ACC112 (cell line): ENCODE measurements around the gene ZNF662.
A peak's percentile ranks its signal among the peaks of the same experiment; 100 is the strongest.

ENCODE experiments used
- H2AFZ ChIP-seq: fragments of 200-600 bp; sonication (generic); one replicate; pipeline ENCODE4 v1.6.0; 2017; ENCODE audit warnings: antibody characterized with exemption, low read length; ENCODE audit not compliant: unreplicated experiment
- H3K27ac ChIP-seq: fragments of 200-600 bp; sonication (generic); 2 replicates; pipeline ENCODE4 v1.5.1; 2014; ENCODE audit warnings: low read depth, mild to moderate bottlenecking, antibody characterized with exemption, low read length, moderate library complexity
- H3K27me3 ChIP-seq: fragments of 200-600 bp; sonication (generic); 2 replicates; pipeline ENCODE4 v1.6.1; 2014; ENCODE audit warnings: mild to moderate bottlenecking, antibody characterized with exemption, low read length, moderate library complexity, mixed read lengths; ENCODE audit not compliant: insufficient read depth
- H3K36me3 ChIP-seq: fragments of 200-600 bp; sonication (generic); 2 replicates; pipeline ENCODE4 v1.6.1; 2016; ENCODE audit warnings: mild to moderate bottlenecking, antibody characterized with exemption, low read length, moderate library complexity, mixed read lengths; ENCODE audit not compliant: insufficient read depth
- H3K4me1 ChIP-seq: fragments of 200-600 bp; sonication (generic); one replicate; pipeline ENCODE4 v1.6.1; 2016; ENCODE audit warnings: low read length, mixed read lengths; ENCODE audit not compliant: insufficient read depth, unreplicated experiment, control insufficient read depth
- H3K4me3 ChIP-seq: fragments of 200-600 bp; sonication (generic); 2 replicates; pipeline ENCODE4 v1.5.1; 2014; ENCODE audit warnings: mild to moderate bottlenecking, low read depth, low read length
- H3K79me2 ChIP-seq: fragments of 200-600 bp; sonication (generic); one replicate; pipeline ENCODE4 v1.6.0; 2016; ENCODE audit warnings: low read length; ENCODE audit not compliant: control insufficient read depth, unreplicated experiment, insufficient read depth

Gene ZNF662

DNA sequence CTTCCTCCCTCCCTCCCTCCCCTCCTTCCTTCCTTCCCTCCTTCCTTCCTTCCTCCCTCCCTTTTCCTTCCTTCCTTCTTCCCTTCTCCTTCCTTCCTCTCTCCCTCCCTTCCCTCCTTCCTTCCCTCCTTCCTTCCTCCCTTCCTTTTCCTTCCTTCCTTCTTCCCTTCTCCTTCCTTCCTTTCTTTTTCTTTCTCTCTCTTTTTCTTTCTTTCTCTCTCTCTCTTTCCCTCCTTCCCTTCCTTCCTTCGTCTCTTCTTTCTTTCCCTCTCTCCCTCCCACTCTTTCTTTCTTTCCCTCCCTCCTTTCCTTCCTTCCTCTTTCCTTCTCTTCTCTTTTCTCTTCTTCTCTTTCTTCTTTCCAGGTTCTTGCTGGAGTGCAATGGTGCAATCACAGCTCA, 1.9 kb upstream of the ZNF662 start:
- peaks cover 15% of the 10 kb centered on the region; the same call in 1 of the 2 replicates for H3K27me3 ChIP-seq
- no peak overlapping the region for H3K4me3 ChIP-seq
- peaks cover 8% of the 10 kb centered on the region; the same call in 1 of the 2 replicates for H3K36me3 ChIP-seq
- H3K79me2 ChIP-seq, result no peaks in the 10 kb centered on the region
- H2AFZ ChIP-seq, result no peak overlapping the region
- no peaks in the 10 kb centered on the region for H3K4me1 ChIP-seq
- H3K27ac ChIP-seq, result no peak overlapping the region

DNA sequence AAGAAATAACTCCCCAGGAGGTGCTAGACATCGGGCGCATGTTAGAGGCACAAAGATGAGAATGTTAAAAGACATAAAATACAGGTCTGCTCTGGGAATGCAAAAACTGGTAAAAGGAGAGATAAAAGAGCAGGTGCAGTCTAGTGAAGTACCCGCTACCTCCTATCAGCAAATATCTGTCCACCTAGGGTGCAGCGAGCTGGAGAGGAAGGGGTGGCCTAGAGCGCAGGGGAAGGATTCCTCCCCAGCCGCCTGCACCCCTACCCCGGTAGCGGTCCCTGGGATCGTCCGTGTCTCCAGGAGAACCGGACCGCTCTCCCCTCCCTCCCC, 237 bp upstream of the ZNF662 start:
- H3K27me3 ChIP-seq, result peaks cover 15% of the 10 kb centered on the region; the same call in 1 of the 2 replicates
- peaks cover 15% of the 10 kb centered on the region for H3K36me3 ChIP-seq
- H3K79me2 ChIP-seq, result no peaks in the 10 kb centered on the region
- H3K4me1 ChIP-seq, result no peaks in the 10 kb centered on the region
- H3K27ac ChIP-seq, result no peak overlapping the region
- peak overlapping the region; percentile 91 for H2AFZ ChIP-seq
- peak overlapping the region; percentile 89 for H3K4me3 ChIP-seq

DNA sequence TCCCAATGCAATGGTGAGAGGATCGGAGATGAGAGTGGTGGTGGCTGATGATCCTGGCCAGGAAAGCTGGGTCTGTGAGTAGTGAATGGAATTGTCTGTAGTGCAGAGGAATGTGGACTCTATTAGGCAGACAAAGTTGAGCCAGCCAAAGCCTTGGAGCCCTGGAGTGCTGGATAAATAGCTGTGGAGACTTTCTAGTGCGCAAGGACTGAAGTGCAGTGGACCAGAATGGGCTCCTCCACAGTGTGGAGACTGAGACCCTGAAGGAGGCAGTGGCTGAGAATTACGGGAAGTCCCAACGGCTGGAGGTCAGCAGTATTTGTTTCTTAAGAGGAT, 874 bp downstream of the ZNF662 start:
- no peak overlapping the region for H3K27ac ChIP-seq
- H3K79me2 ChIP-seq, result no peaks in the 10 kb centered on the region
- peak overlapping the region; percentile 91 for H2AFZ ChIP-seq
- H3K27me3 ChIP-seq, result peaks cover 15% of the 10 kb centered on the region; the same call in 1 of the 2 replicates
- no peaks in the 10 kb centered on the region for H3K4me1 ChIP-seq
- H3K36me3 ChIP-seq, result peaks cover 26% of the 10 kb centered on the region
- peak overlapping the region; percentile 89 for H3K4me3 ChIP-seq

DNA sequence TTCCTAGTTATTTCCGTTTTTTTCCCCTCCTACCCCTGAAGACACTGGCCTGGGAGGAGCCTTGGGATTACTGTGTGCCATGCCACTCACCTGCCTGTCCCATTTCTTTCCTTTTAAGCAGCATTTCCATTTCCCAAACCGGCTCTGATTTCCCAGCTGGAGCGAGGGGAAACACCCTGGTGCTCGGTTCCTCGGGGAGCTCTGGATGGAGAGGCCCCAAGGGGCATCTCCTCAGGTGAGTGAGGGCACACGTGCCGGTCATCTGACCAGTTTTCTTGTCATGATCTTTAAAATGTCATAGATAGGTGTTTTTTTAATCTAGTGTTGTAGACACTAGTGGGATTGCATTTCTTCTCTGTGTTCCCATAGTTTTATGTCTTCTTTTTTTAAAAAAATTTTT, 2.7 kb downstream of the ZNF662 start:
- peaks cover 8% of the 10 kb centered on the region; the same call in 1 of the 2 replicates for H3K27me3 ChIP-seq
- no peak overlapping the region for H2AFZ ChIP-seq
- H3K79me2 ChIP-seq, result no peaks in the 10 kb centered on the region
- H3K27ac ChIP-seq, result no peak overlapping the region
- H3K4me3 ChIP-seq, result no peak overlapping the region
- no peaks in the 10 kb centered on the region for H3K4me1 ChIP-seq
- peaks cover 37% of the 10 kb centered on the region for H3K36me3 ChIP-seq

DNA sequence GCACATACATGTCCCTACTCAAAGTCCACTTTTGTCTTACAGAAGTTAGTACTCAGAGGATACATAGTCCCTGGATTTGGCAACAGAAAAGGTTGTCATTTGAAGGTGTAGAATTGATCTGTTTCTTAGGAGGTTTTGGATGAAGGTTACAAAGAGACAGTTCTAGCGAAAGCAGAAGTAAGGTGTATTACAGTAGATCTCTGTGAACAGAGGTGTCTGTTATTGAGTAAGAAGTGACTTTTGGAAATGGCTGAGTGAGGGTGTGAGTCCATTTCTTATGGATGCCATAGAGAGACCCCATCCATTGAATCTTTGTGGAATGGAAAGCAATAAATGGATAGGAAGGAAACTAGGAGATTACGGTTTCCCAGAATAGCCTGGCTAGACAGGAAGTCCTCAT, 5.6 kb downstream of the ZNF662 start:
- H3K4me1 ChIP-seq, result no peaks in the 10 kb centered on the region
- no peak overlapping the region for H3K4me3 ChIP-seq

DNA sequence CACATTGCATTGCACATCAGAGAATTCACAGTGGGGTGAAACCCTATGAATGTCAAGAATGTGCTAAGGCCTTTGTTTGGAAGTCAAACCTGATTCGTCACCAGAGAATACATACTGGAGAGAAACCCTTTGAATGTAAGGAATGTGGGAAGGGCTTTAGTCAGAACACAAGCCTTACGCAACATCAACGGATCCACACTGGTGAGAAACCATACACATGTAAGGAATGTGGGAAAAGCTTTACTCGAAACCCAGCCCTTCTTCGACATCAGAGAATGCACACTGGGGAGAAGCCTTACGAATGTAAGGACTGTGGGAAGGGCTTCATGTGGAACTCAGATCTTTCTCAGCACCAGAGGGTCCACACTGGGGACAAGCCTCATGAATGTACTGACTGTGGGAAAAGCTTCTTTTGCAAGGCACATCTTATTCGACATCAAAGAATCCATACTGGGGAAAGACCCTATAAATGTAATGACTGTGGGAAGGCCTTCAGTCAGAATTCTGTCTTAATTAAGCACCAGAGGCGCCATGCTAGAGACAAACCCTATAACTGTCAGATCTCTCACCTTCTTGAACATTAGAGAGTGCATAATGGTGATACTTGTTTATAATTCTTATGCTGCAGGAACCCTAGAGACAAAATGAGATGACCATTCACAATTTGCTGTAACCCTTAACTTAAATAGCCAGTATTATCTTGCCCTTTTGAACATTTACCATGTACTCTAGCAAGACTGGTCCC, 9.0 kb downstream of the ZNF662 start:
- no peak overlapping the region for H2AFZ ChIP-seq
- H3K27ac ChIP-seq, result no peak overlapping the region
- H3K27me3 ChIP-seq, result no peaks in the 10 kb centered on the region
- no peaks in the 10 kb centered on the region for H3K4me1 ChIP-seq
- H3K79me2 ChIP-seq, result no peaks in the 10 kb centered on the region
- no peak overlapping the region for H3K4me3 ChIP-seq
- H3K36me3 ChIP-seq, result peaks cover 51% of the 10 kb centered on the region

More for the DNA sequence above, 5.6 kb downstream of the ZNF662 start:
- Histone ChIP-seq H3K79me2 (no peaks in the 10 kb centered on the region), H3K27me3 (no peaks in the 10 kb centered on the region), H3K27ac (no peak overlapping the region), H3K36me3 (peaks cover 59% of the 10 kb centered on the region), H2AFZ (no peak overlapping the region)

DNA sequence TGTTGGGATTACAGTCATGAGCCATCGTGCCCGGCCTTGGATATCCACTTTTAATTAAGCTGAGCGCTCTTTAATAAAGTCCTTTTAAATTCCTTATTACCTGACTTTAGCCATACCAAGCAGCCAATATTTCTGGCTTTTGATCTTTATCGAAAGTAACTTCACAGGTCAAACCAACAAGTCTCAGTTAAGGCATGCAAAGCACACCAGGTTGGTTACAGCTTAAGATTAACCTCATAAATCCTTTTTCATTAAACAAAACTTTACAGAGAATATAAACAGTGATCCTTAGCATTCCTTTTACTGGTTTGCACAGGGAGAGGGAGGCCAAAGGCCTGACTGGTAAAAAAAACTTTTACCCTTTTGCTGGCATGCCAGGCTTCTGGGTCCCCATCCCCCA, 17.7 kb downstream of the ZNF662 start:
- Histone ChIP-seq H3K27me3 (peaks cover 16% of the 10 kb centered on the region), H3K4me3 (no peak overlapping the region), H3K4me1 (no peaks in the 10 kb centered on the region), H2AFZ (no peak overlapping the region), H3K36me3 (no peaks in the 10 kb centered on the region), H3K79me2 (no peaks in the 10 kb centered on the region), H3K27ac (no peak overlapping the region)

DNA sequence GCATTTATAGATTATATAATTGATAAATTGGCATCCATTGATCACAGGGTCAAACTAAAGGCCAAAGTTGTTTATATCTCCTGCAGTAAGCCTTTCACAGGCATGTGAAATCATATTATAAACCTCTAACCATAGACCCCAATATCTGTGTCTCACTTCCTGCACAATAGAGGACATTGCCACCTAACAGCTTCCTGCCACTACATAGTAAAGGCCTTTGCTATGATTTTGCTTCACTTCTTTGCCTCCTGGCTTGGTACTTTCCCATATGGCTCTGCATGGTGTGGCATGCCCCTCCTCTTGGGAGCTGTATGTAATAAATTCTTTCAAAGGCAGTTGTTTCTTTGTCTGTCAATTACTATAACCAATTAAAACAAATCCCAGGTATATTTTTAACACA, 20.4 kb downstream of the ZNF662 start:
- Histone ChIP-seq H2AFZ (no peak overlapping the region), H3K36me3 (no peaks in the 10 kb centered on the region), H3K27ac (no peak overlapping the region), H3K4me1 (no peaks in the 10 kb centered on the region), H3K27me3 (peaks cover 20% of the 10 kb centered on the region), H3K79me2 (no peaks in the 10 kb centered on the region), H3K4me3 (no peak overlapping the region)

DNA sequence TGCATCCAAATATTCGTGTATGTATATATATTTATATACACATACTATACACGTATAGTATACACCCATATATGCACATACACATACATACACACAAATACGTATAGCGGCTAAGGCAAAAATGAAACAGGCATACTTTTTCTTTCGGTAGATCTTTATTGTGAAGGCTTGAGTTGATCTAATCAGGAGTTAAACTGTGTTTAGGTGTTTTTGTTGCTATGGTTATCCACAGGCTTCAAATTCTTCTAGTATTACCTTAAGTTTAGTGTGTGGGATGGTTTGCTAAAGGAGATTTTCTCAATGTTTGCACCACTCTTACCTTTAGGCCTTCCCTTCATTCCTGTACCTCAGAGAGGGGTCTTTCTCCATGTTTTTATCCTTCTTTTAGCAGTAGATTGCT, 28.2 kb downstream of the ZNF662 start:
- Histone ChIP-seq H3K4me3 (no peak overlapping the region), H3K79me2 (no peaks in the 10 kb centered on the region), H3K36me3 (no peaks in the 10 kb centered on the region), H3K27ac (no peak overlapping the region), H3K27me3 (peaks cover 8% of the 10 kb centered on the region; the same call in 1 of the 2 replicates), H3K4me1 (no peaks in the 10 kb centered on the region), H2AFZ (no peak overlapping the region)

DNA sequence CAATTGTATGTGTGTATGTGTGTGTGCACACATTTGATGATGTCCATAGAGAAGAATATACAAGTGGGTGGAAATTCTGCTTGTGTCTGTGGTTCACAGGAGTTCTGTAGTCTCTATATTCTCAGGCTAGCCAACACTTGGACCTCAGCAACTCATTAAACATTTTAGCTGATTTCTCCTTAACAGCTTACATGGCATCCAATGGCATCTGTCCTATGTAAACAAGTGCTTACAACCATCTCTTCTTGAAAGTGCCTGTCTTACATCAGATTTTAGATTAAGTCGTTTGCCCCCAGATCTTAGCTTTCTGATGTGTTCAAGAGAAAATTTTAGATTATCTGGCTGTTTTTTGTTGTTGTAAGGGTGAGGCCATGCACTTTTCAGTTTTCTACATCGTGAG, 29.0 kb downstream of the ZNF662 start:
- Histone ChIP-seq H3K79me2 (no peaks in the 10 kb centered on the region), H3K27ac (no peak overlapping the region), H3K27me3 (peaks cover 14% of the 10 kb centered on the region; the same call in 1 of the 2 replicates), H2AFZ (no peak overlapping the region), H3K4me3 (no peak overlapping the region), H3K36me3 (no peaks in the 10 kb centered on the region), H3K4me1 (no peaks in the 10 kb centered on the region)

DNA sequence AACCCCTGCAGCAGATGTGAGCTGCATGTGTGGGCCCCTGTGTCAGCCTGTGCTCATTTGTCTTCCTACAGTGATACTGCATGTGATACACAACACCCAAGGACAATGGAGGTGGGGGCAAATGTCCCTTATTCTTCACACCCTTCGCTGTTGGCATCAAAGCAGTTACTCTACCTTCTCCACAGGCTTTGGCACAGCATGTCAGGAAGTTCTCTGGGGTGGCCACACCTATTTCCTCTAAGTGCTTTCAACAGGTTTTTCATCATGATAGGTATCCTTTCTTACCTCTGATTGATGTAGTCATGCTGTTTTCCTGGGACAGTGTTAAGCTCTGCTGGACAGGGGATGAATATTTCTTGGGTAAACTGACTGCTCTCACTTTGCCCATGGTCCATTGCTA, 29.5 kb downstream of the ZNF662 start:
- Histone ChIP-seq H2AFZ (peak overlapping the region; percentile 53), H3K4me3 (no peak overlapping the region), H3K36me3 (no peaks in the 10 kb centered on the region), H3K4me1 (no peaks in the 10 kb centered on the region), H3K79me2 (no peaks in the 10 kb centered on the region), H3K27me3 (peaks cover 16% of the 10 kb centered on the region; the same call in 1 of the 2 replicates), H3K27ac (no peak overlapping the region)
